Glomerular endothelial cell (primary cell): ENCODE data around the gene NCR3LG1. TPM values are rescaled to one million over a fixed set of nuclear protein-coding genes. Genes with fewer than 3 reads are reported as not detected.
A peak's percentile ranks its signal among the peaks of the same experiment; 100 is the strongest.

ENCODE experiments used
- DNase-seq: peaks from one replicate; pipeline ENCODE4 v3.0.0-alpha.2; 2011; ENCODE audit warnings: low read depth, low spot score; ENCODE audit errors: extremely low read depth
- total RNA-seq: library from RNA; depleted of rRNA; stranded (reverse); fragments of >200 nt; gene quantifications from 2 replicates; pipeline ENCODE4 v1.2.3, GENCODE V29; 2015

NCR3LG1 gene
- total RNA-seq, 1 donor from 2014 or later = 5.5 TPM

DNA sequence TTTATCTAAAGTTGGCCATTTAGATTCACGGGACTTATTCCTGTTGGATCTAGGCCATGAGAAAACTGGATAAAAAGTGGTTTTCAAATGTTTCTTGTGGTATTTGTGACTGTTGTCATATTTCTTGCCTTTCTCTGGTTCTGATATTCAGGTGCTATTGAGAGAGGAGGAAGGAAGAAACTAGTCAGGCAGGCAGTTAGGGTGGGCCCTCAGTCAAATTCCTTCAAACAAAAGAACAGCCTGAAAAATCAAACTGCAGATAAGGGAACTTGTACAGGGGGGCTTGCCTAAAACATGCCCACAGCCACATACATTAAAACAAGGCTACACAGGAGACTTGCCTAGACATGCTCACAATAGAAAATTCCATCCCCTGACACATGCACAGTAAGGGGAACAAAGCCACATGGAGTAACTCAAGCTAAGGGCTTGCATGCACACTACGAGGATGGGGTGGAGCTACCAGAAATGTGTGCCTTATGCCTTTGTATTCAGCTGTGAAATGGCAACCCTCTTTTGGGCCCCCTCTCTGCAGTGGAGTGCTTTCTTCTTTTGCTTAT is 18.2 kb downstream of the NCR3LG1 start:
- no peak for DNase-seq

DNA sequence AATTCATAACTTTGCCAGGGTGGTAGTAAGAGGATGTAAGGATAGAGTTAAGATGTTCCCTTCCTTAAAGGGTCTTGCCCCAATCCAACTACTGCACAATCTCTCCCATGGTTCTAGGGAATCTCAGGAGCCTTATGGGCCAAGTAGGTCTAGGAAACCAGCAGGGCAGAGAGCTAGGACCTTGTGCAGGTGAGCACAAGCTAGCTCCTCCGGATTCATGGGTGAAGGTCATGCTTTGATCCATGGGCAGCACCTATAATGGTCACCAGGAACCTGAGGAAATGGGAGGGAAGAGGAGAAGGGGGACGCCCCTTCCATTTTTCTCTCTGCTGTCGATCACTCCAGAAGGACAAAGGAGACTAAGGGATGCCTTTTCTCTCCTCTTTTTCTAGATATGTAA is 20.0 kb downstream of the NCR3LG1 start:
- no peak for DNase-seq

DNA sequence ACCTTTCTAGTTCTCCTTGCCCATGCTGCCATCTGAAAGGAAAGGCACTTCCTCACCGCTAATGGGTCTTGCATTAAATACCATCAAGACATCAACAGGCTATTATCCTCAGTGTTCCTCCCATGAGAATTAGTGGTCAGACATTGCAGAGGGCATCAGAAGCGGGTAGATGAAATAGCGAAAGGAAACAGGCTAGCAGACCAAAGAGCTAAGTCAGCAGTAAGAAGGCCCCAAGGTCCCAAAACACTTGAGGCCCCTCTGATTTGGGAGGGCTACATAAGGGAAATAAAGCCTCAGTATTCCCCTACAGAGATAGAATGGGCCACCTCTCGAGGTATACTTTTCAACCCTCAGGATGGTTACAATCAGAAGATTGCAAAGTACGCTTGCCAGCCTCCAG is 23.9 kb downstream of the NCR3LG1 start:
- DNase-seq = no peak

DNA sequence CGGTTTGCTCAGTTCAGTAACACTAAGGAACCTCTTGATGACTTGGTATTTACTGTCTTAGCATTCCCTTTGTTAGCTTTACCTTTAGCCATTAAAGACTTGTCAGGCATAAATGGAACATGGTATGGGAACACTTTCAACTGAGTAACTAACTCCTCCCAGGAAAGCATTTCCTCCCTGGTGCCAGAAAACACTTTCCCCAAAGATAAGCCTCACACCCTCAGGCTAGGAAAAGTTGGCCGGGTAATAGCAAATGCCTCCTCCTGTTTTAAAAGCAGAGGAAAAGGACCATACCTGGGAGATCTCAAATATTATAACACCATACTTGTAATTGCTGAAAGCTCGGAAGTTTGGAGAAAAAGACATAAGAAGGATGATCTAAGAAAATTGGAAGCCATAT is 24.9 kb downstream of the NCR3LG1 start:
- no peak for DNase-seq

DNA sequence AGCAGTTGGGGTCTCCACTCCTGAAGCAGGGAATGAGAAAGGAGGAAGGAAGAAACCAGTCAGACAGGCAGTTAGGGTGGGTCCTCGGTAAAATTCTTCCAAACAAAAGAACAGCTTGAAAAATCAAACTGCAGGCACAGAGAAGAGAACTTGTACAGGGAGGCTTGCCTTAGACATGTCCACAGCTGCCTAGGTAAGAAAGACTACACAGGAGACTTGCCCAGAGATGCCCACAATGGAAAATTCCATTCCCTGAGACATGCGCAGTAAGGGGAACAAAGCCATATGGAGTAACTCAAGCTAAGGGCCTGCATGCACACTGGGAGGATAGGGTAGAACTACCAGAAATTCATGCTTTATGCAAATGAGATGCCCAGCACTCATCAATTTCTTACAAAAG is 27.1 kb downstream of the NCR3LG1 start:
- DNase-seq = no peak

DNA sequence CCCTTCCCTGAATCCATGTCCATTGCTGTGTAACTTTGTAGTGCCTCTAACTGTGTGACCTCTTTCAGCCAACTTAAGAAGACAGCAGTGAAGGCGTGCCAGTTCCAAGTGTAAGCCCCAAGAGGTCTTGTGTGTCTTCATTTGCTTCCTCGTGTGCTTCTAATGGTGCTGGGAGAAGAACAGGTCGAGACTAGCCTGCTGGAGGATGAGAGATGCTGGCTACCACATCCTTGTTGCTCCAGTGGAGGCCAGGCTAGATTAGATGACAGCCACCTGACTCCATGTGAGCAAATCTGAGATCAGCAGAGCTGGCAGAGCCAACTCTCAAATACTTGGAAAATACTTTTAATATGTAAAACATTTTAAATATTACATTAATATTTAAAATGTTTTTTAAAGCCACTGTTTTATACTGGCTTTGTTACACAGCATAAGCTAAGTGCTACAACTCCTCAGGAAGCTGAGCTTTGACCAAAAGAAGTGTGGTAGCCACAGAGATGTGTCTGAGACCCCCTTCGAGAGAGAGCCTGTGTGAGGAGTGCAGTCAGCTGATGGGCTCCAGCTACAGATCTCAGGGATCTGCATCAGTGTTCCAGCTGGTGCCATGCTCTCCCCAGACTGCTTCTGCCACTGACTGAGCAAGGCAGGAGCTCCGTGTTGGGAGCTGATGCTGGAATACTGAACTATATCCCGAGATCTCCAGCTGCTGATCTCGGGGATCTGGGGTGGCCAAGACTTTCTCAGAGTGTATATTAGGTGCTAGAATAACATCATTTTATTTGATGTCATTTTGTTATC is 28.0 kb downstream of the NCR3LG1 start:
- DNase-seq = no peak

DNA sequence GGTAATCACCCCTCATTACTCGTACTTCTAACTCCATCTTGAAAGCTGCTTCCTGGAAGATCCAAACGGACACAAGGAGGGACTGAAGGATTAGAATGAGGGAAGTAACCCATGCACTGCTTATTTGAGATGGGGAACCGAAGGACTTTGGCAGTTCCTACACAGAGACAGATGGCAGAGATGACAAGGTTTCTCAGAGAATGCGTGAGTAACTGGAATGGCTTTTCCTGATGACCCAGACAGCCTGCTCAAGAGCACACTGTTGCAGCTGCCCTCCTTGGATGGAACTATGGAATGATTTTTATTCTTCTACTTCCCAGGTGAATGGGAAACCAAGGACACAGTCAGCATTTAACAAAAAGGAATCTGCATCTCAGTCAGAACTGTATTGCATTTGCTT is 29.6 kb downstream of the NCR3LG1 start:
- DNase-seq = no peak

DNA sequence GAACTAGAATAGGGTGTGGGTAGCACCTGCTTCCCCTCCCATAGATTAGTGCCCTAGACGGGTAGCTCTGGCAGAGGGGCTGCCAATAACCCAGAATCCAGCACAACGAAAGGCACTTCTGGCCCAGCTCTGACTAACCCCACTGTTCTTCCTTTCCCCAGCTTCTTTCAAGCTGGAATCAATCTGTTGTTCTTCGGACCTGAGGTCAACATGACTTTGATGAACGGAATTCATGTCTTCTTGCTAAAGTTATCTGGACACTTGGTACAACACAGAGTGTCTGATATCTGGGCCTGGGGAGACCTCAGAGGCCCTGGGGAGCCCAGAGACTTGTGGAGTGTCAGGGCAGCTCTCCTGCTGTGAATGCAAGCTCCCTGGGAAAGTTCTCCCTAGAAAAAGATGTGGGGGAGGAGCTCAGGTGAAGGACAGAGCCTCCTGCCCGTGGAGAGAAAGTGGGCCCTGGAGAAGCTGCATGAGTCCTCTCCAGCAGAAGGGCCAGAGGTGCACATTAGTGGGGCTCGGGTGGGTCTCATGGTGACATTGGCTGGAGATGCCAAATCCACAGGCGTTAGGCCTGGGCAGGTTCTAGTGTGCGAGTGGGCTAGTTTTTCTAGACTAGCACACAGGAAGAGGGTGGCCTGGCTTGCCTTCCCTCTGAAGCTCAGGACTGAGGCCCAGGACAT is 30.6 kb downstream of the NCR3LG1 start:
- no peak for DNase-seq

DNA sequence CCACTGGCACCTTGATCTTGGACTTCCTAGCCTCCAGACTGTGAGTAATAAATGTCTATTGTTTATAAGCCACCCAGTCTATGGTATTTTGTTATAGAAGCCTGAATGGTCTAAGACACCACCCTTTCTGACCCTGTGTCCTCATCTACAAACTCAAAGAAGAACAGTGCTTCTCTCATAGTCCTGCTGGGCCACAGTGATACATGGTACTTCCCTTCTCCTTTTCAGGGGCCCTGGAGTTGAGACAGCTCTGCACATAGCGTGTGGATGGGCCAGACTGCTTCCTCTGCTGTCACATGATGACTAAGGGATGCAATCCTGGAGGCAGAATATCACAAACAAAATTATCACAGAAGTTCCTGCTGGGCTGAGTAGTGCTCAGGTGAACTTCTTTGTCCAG is 31.9 kb downstream of the NCR3LG1 start:
- DNase-seq = no peak

DNA sequence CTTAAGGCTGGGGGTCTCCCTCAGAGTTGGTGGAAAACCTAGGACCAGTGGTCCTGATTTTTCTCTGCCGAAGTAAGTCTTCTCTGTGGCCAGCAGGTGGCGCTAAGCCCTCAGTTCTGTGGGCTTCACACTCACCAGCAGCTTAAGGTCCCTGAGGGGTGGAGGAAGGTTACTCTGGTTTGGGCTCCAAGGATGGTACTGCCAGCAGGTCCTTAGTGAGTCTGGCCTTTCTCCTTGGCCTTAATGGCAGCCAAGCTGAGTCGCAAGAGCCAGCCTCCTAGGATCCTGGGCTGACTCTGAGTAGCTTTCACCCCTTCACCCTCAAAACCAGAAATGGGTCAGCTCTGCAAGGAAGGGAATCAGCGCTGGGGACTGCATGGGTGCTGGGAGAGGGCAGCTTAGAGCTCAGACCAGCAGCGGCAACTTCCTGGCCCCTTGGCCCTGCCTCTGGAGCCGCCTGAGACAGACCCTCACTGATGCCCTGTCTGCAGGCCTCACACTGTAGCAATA is 32.5 kb downstream of the NCR3LG1 start:
- DNase-seq = peak; percentile 69

DNA sequence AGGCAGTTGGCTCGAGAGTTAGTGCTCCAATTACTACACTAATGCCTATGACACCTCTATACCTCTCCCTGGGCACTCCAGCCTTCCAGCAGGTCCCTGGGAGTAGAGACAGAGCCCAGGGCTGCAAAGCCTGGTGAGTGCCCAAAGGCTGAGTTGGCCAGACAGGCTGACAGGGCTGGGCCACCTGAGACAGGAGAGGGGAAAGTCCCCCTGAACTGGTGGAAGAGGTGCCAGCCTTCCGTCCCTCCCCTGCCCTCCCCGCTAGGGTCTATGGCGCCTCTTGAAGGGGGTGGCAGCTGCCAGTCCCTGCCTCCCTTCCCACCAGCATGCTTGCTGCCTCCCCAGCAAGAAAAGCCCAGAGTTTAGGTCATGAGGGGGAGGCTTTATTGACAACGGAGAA is 33.9 kb downstream of the NCR3LG1 start:
- no peak for DNase-seq

DNA sequence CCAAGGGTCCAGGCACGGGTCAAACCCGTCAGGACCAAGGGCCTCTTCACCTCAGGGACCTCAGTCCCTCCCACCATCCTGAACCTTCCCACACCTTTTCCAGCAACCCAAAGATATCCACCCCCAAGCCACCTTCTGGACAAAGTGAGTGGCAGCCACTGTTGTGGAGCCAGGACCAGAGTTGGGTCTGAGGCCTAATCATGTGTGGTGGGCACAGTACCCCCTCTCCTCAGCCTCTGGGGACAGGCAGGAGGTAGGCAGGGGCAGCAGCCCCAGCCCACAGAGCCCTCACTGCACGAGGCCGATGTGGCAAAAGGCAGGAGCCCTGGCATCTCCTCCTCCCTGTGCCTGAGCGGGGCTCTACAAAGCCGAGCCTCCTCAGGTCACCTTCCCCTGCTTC is 34.3 kb downstream of the NCR3LG1 start:
- no peak for DNase-seq

DNA sequence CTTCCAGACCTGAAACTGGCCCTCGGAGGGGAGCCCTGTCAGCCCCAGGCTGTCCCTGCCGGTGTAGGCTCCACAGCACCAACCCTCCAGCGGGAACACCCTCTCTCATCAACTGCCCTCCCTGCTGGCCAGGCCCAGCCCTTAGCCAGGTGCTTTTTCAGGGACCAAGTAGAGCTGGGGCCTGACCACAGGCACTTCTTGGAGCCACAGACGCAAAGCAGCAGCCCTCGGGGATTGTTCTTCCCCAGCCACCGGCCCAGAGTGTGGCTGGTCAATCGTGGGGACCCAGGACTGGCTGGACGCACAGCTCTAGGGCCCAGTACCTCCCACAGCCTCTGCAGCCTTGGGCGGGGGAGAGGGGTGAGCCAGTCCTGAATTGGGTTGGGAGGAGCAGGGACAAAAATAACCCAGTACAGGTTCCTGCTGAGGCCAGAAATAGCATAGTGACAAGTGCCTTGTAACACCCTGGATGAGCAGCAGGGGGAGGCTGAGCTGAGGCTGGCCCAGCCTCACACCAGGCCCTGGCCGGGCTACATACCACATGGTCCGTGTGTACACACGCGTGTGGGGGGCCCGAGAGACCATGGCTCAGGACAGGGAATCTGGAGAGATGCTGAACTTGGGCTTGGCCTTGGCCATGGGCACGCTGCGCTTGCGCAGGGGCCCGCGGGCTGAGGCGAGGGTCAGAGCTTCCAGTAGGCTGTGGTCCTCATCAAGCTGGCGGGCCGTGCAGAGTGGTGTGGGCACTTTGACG is 34.9 kb downstream of the NCR3LG1 start:
- DNase-seq = no peak

DNA sequence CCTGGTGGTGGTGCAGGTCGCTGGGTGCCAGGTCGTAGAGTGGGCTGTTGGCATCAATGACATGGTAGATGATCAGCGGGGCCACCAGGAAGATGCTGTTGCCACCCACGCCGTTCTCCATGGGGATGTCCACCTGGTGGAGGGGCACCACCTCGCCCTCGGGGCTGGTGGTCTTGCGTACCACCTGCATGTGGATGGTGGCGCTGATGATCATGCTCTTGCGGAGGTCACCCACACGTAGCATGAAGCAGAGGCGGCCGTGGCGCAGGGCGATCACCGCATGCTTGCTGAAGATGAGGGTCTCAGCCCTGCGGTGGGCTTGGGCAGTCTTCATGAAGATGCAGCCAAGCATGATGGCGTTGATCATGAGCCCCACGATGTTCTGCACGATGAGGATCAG is 35.7 kb downstream of the NCR3LG1 start:
- DNase-seq = no peak

DNA sequence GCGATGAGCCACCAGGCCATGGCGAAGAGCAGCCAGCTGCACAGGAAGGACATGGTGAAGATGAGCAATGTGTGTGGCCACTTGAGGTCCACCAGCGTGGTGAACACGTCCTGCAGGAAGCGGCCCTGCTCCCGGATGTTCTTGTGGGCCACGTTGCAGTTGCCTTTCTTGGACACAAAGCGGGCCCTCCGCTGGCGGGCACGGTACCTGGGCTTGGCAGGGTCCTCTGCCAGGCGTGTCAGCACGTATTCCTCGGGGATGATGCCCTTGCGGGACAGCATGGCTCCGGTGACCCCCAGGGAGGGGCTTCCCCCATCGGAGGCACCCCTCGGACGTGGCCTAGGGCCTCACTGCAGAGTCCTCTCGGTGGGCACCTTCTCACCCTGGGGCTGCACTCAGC is 36.2 kb downstream of the NCR3LG1 start:
- DNase-seq = no peak

DNA sequence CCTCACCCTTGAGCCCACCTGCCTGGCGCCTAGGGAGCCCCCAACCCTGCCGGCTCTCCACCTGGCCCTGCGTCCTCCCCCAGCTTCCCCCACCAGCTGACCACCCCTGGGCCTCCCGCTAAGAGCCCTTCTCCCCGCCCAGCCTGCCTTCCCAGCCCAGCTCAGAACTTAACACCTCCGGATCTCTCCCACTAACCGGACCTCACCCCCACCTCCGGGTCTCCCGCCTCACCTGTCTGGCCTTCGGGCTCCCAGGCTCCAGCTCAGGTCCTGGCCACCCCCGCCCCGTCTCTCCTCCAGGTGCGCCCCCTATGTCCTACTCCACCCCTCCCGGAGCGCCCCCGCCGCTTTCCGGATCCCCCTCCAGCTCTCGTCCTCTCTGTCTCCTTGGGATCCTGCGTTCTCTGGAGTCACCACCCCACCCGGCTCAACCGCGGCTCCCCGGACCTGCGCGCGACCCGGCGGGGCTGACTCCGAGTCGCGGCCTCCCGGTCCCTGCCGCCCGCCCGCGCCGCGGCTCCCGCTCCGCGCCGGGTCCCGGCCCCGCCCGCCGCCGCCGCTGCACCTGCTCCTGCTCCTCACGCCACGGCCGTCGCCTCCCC is 37.1 kb downstream of the NCR3LG1 start, which contains the start of gene KCNJ11:
Gene KCNJ11 (minus strand): TSS at position 51 of the 602 bp plus-strand sequence. CDS start 568 bp downstream, outside the sequence.
- no peak for DNase-seq

DNA sequence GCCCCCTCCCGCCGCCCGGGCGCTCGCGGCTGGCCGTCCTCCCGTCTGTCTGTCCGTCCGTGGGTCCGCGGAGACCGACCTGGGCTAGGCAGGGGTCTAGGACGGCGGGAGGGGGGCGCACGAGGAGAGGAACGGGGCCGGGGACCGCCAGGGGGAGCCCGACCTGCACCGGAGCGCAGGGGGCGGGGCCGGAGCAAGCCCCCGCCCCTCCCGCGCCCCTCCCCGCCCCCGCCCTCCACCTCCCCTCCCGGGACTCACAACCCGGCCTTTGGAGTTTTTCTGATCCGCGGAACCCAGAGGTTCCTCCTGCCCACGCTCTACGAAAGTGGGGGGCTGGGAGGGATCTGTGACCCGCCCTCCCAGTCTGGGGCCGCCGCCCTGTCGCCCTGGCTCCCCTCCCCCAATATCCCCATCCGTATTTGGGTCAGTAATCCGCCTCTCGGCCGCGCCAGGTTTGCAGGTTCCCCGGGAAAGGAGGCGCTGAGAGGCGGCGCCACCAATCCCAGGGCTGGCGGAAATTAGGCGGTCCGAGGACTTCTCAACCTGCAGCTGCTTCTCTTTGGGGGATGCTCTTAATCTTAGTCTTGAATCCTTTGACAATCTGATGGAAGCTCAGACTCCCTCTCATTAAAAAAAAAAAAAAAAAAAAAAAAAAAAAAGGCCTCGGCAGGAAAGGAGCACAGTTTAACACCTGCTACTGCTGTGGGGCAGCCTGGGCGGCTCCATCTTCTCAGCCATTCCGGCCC is 37.8 kb downstream of the NCR3LG1 start:
- no peak for DNase-seq

DNA sequence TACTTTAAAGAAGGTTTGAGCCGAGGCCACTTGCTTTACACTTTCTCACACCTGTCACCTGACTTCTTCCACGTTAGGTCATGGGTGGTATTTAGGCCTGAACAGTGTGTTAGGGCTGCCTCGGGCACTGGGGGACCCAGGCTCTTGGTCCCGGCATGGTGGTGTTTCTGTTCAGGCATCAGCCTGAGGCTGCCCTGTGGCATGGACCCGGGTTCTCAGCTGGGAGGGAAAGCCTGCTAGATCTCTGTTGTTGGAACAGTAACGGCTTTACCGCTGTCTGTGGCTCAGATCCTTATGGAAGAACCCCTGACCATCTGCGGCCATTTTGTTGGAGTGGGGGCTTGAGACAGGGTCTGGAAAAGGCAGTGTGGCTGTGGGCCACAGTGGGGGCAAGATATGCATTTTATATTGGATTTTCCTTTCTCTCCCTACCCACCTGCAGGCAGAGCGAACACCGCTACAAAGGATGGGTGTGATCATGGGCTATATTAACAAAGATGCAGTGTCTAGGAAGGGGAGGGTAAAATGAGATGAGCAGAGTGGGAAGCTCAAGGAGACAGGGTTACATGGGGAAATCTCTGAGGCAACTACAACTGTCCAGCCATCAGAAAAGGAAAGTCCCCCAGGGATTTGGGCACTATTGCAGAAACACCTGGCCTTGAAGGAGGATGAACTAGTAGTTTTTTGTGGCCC is 38.5 kb downstream of the NCR3LG1 start:
- no peak for DNase-seq
